Measurements from ENCODE around the gene MON1B. TPM values are rescaled to one million over a fixed set of nuclear protein-coding genes. Genes with fewer than 3 reads are reported as not detected.

The MON1B gene
- total RNA-seq, 4 donors from 2014 or later = 24.1 to 51.4 (median 40.7) TPM

- no peak for TF ChIP-seq POLR2A (IDR thresholded peaks at IDR 0.05)
- TF ChIP-seq, protein P1, sequence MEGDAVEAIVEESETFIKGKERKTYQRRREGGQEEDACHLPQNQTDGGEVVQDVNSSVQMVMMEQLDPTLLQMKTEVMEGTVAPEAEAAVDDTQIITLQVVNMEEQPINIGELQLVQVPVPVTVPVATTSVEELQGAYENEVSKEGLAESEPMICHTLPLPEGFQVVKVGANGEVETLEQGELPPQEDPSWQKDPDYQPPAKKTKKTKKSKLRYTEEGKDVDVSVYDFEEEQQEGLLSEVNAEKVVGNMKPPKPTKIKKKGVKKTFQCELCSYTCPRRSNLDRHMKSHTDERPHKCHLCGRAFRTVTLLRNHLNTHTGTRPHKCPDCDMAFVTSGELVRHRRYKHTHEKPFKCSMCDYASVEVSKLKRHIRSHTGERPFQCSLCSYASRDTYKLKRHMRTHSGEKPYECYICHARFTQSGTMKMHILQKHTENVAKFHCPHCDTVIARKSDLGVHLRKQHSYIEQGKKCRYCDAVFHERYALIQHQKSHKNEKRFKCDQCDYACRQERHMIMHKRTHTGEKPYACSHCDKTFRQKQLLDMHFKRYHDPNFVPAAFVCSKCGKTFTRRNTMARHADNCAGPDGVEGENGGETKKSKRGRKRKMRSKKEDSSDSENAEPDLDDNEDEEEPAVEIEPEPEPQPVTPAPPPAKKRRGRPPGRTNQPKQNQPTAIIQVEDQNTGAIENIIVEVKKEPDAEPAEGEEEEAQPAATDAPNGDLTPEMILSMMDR (IDR thresholded peaks at IDR 0.05) = no peak
- peak overlapping the region; percentile 70 to 97 (median 94) for H3K27ac ChIP-seq
- no peaks in the 10 kb centered on the region for H3K9me3 ChIP-seq
- no peaks in the 10 kb centered on the region for H3K27me3 ChIP-seq
- intact Hi-C loops (cut with DNase I) = loop anchor here (5.0 kb wide), 1 partner anchor 1544 kb away; the partner anchor contains the start of genes KARS1 and TERF2IP
- H3K4me1 ChIP-seq = peaks cover 12 to 14% of the 10 kb centered on the region in 2 donors
- H3K4me3 ChIP-seq (replicated peaks in 1 of 3) = peak overlapping the region; percentile 50 to 90 (median 72)
- peaks cover 18 to 21% of the 10 kb centered on the region in 2 donors for H3K36me3 ChIP-seq
- 6% methylated on average over 21 to 22 of the region's 24 CpGs for WGBS, 2 donors
- DNase-seq = peak; percentile 12 to 38
These were observed 424 bp downstream of the MON1B start for GRCh38 chr16:77191259-77191969.

- Histone ChIP-seq H3K4me3 (replicated peaks in 1 of 3) (no peak overlapping the region), H3K4me1 (peaks cover 12 to 14% of the 10 kb centered on the region in 2 donors), H3K9me3 (no peaks in the 10 kb centered on the region), H3K27me3 (no peaks in the 10 kb centered on the region), H3K27ac (no peak overlapping the region), H3K36me3 (peaks cover 31 to 33% of the 10 kb centered on the region in 2 donors)
- 98 to 99% methylated on average over 13 of the region's 13 CpGs for WGBS, 2 donors
- DNase-seq = no peak
- intact Hi-C loops (cut with DNase I) = loop anchor here (5.0 kb wide), 1 partner anchor 1546 kb away; the partner anchor contains the start of genes KARS1 and TERF2IP
- no peak for TF ChIP-seq POLR2A (IDR thresholded peaks at IDR 0.05)
- TF ChIP-seq, protein P1 (IDR thresholded peaks at IDR 0.05) = no peak
These were observed 2.4 kb downstream of the MON1B start for GRCh38 chr16:77193377-77193776.

DNA sequence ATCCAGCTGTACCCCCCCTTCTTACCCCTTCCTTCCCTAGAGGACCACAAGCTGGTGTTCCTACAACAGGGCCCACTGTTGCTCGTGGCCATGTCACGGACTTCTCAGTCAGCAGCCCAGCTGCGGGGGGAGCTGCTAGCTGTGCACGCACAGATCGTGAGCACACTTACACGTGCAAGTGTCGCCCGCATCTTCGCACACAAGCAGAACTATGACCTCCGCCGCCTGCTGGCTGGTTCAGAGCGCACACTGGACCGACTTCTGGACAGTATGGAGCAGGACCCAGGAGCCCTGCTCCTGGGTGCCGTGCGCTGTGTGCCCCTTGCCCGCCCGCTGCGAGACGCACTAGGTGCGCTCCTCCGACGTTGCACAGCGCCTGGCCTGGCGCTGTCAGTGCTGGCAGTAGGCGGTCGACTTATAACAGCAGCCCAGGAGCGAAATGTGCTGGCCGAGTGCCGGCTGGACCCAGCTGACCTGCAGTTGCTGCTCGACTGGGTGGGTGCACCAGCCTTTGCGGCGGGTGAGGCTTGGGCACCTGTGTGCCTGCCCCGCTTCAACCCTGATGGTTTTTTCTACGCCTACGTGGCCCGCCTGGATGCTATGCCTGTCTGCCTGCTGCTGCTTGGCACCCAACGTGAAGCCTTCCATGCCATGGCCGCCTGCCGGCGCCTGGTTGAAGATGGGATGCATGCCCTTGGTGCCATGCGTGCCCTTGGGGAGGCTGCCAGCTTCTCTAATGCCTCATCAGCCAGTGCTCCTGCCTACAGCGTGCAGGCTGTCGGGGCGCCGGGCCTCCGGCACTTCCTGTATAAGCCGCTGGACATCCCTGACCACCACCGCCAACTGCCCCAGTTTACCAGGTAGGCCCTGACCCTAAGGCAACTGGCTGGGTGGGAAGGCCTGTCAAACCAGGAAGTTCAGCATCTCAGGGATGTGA is 3.6 kb downstream of the MON1B start:
- no peak for DNase-seq
- Histone ChIP-seq H3K27ac (no peak overlapping the region), H3K36me3 (peaks cover 43 to 44% of the 10 kb centered on the region in 2 donors), H3K27me3 (no peaks in the 10 kb centered on the region), H3K9me3 (no peaks in the 10 kb centered on the region), H3K4me3 (replicated peaks in 1 of 3) (no peak overlapping the region), H3K4me1 (peaks cover 12 to 14% of the 10 kb centered on the region in 2 donors)
- WGBS, 2 donors = 95 to 98% methylated on average over 27 to 34 of the region's 48 CpGs
- intact Hi-C loops (cut with DNase I) = loop anchor here (5.0 kb wide), 1 partner anchor 1547 kb away; the partner anchor contains the start of genes KARS1 and TERF2IP
- TF ChIP-seq, protein P1 (IDR thresholded peaks at IDR 0.05) = no peak
- no peak for TF ChIP-seq POLR2A (IDR thresholded peaks at IDR 0.05)

DNA sequence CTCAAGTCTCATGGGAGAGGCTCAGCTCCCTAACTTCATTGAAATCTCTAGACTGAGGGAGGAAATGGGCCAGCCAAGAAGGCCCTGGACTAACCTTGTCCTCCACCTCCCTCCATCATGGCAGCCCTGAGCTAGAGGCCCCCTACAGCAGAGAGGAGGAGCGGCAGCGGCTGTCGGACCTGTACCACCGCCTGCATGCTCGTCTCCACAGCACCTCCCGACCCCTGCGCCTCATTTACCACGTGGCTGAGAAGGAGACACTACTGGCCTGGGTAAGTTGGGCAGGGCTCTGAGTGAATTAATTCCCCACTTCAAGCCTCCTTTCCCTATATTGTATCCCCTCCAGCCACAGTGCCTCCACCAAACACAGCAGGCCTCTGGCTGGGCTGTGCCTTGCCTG is 4.4 kb downstream of the MON1B start:
- no peaks in the 10 kb centered on the region for H3K27me3 ChIP-seq
- no peaks in the 10 kb centered on the region for H3K9me3 ChIP-seq
- H3K4me3 ChIP-seq (replicated peaks in 1 of 3) = no peak overlapping the region
- DNase-seq = no peak
- peaks cover 44 to 46% of the 10 kb centered on the region in 2 donors for H3K36me3 ChIP-seq
- no peak overlapping the region for H3K27ac ChIP-seq
- intact Hi-C loops (cut with DNase I) = no loop called here
- peaks cover 12 to 14% of the 10 kb centered on the region in 2 donors for H3K4me1 ChIP-seq
- TF ChIP-seq, protein P1 (IDR thresholded peaks at IDR 0.05) = no peak
- TF ChIP-seq POLR2A (IDR thresholded peaks at IDR 0.05) = no peak
- WGBS, 2 donors = 88% methylated on average over 8 of the region's 8 CpGs; no CpG with 5 or more reads in 1 of the 2 donors

All from thyroid gland (tissue), 4 donors.